AG10803 (cell line): ENCODE data around the gene KLHL12.
"Not testable (repeated sequence)": the region's sequence is repeated elsewhere in the genome, so short reads cannot be mapped to it uniquely, and the experiment has no call there.

Source experiments
- DNase-seq: peaks from one replicate; pipeline ENCODE4 v3.0.0; 2010; ENCODE audit warnings: low read depth
- H3K4me3 ChIP-seq: 2 replicates; pipeline ENCODE4 v1.5.1; 2011; ENCODE audit warnings: mild to moderate bottlenecking, low read length, control low read depth
- TF ChIP-seq, protein P1 (sequence below): conservative IDR thresholded peaks from 2 replicates; pipeline ENCODE4 v1.5.1; 2011; ENCODE audit warnings: mild to moderate bottlenecking, low read length, control low read depth, inconsistent platforms

The KLHL12 gene

DNA sequence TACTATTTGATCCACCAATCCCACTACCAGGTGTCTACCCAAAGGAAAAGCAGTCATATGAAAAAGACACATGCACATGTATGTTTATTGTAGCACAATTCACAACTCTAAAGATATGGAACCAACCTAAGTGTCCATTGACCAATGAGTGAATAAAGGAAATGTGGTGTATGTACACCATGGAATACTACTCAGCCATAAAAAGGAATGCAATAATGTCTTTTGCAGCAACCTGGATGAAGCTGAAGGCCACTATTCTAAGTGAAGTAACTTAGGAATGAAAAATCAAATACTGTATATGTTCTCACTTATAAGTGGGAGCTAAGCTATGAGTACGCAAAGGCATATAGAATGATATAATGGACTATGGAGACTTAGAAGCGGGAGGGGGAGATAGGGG is 18.4 kb upstream of the KLHL12 start:
- TF ChIP-seq, protein P1, sequence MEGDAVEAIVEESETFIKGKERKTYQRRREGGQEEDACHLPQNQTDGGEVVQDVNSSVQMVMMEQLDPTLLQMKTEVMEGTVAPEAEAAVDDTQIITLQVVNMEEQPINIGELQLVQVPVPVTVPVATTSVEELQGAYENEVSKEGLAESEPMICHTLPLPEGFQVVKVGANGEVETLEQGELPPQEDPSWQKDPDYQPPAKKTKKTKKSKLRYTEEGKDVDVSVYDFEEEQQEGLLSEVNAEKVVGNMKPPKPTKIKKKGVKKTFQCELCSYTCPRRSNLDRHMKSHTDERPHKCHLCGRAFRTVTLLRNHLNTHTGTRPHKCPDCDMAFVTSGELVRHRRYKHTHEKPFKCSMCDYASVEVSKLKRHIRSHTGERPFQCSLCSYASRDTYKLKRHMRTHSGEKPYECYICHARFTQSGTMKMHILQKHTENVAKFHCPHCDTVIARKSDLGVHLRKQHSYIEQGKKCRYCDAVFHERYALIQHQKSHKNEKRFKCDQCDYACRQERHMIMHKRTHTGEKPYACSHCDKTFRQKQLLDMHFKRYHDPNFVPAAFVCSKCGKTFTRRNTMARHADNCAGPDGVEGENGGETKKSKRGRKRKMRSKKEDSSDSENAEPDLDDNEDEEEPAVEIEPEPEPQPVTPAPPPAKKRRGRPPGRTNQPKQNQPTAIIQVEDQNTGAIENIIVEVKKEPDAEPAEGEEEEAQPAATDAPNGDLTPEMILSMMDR = no peak
- no peak for DNase-seq
- H3K4me3 ChIP-seq = no peak overlapping the region

DNA sequence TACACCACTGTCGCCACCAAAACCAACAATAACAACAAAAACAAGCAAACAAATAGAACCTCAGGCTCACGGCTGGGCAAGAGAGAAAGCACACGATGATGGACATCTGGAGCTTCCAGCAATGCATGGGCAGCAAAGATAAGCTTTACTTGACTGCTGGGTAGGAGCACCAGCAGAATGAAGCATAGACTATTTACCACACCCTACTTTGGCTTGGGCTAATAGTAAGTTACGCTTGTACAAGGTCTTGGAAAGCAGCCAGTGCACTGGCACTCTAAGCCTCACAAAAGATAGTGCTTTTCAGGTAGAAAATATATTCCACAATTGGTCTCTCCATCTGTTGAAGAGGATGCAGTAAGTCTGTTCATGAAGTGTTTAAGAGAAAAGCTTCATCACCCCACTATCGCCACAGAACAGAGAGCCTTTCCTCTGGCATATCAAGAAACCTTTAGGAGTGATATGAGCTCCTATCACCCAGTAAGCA is 17.4 kb upstream of the KLHL12 start:
- TF ChIP-seq, protein P1 = no peak
- no peak for DNase-seq
- H3K4me3 ChIP-seq = no peak overlapping the region

DNA sequence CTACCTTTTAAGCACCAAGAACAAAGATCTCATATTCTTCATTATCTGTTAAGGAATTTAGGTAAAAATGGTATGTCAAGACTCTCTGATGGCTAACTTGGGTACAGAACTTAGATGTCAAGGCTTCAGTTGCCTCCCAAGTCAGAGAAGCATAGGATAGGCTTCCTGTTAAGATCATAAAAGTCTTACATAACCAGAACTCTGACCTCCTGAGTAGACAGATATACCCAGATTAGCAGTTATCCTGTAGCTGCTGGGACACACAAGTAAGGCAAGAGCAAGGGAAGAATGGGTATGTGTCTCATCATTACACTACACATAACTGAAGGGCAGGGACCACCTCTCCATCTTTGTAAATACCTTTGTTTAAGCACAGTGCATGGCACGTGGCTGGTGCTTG is 15.4 kb upstream of the KLHL12 start:
- no peak for DNase-seq
- H3K4me3 ChIP-seq = no peak overlapping the region
- TF ChIP-seq, protein P1 = no peak

DNA sequence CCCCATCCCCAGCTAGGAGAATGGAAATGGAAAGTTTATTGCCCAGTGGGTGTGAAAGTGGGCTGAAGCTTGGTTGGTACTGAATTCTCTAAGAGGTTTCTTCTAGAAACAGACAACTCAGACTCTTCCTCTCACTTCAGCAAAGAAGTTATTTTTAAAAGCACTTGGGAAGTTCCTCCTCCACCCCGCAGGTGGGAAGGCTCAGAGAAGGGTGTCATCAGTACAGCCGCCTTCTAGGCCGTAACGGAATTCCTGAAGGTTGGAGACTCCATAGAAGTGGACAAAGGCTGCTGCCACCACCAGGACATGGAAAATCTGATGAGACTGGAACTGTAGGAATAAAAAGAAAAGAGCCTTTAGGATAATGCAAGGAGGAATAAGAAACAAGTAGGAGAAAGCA is 14.3 kb upstream of the KLHL12 start:
- no peak for DNase-seq
- TF ChIP-seq, protein P1 = no peak

DNA sequence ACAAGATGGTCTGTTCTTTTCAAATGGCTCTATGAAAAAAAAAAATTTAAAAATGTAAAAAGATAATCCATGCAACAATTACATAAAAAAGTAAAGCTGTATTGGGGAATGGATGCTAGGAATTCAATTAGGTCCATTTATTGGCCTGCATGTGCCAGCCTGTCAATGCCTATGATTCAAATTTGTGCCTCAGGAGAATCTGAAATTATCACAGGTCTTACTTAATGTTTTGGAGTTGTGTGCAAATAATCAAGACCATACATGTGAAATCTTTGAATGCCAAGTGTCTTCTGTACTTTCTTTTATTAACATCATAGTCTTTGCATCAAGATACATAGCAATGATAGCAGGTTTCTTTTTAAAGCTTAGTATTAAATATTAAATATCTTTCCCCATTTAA is 13.5 kb upstream of the KLHL12 start:
- no peak overlapping the region for H3K4me3 ChIP-seq
- TF ChIP-seq, protein P1 = no peak
- no peak for DNase-seq

More for the DNA sequence above, 14.3 kb upstream of the KLHL12 start:
- H3K4me3 ChIP-seq = no peak overlapping the region

DNA sequence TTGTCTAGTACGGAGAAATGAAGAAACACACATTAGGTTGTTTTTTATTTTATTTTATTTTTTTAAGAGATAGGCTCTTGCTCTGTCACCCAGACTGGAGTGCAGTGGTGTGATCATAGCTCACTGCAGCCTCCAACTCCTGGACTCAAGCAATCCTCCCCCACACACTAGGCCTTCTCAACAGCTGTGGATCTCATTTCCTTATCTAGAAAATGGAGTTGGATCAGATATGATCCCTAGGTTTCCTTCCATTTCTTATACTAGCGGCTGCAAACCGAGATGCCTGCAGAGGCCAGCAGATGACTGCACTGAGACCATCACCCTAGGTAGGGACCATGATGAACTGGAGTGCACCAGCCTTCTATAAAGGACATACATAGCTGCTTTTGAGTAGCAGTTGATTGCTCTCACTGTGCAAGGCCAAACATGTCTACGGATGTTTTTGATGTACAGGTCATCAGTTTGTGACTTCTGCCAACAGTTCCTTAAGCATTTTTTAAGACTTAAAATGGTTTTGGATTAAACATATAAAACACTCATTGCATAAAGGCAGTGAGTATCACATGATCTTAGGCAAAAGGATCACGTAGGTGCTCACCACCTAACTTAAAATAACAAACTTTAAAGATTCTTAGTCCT is 11.4 kb upstream of the KLHL12 start:
- TF ChIP-seq, protein P1 = no peak
- no peak overlapping the region for H3K4me3 ChIP-seq
- no peak for DNase-seq

DNA sequence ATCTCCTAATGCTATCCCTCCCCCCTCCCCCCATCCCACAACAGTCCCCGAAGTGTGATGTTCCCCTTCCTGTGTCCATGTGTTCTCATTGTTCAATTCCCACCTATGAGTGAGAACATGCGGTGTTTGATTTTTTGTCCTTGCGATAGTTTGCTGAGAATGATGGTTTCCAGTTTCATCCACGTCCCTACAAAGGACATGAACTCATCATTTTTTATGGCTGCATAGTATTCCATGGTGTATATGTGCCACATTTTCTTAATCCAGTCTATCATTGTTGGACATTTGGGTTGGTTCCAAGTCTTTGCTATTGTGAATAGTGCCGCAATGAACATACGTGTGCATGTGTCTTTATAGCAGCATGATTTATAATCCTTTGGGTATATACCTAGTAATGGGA is 9.4 kb upstream of the KLHL12 start:
- not testable (repeated sequence) for H3K4me3 ChIP-seq, DNase-seq
